ENCODE results near the gene USP35.

GRCh38 chr11:78200553-78200952, 11.8 kb downstream of the USP35 start:
- TF ChIP-seq CTCF (IDR thresholded peaks at IDR 0.05; ENCODE audit: low read length): no peak
- TF ChIP-seq EZH2 (IDR thresholded peaks at IDR 0.05; ENCODE audit: borderline replicate concordance, low read length): no peak
